ENCODE measurements around the gene CKAP2.
"Not testable (repeated sequence)": the region's sequence is repeated elsewhere in the genome, so short reads cannot be mapped to it uniquely, and the experiment has no call there.

- TF ChIP-seq CTCF, POLR2A (IDR thresholded peaks at IDR 0.05): not testable (repeated sequence)
These were observed 50.6 kb downstream of the CKAP2 start for GRCh38 chr13:52505843-52506242.
